ENCODE results near the gene NIPSNAP2. TPM values are rescaled to one million over a fixed set of nuclear protein-coding genes. Genes with fewer than 3 reads are reported as not detected.

NIPSNAP2 gene
- total RNA-seq, 2 experiments from 2014 or later: 35.9 to 49.9 TPM

GRCh38 chr7:55983537-55983936, 19.2 kb downstream of the NIPSNAP2 start:
- TF ChIP-seq EZH2phosphoT487 (IDR thresholded peaks at IDR 0.05; ENCODE audit: borderline replicate concordance, low read depth, low read length): no peak
- TF ChIP-seq, protein P1, sequence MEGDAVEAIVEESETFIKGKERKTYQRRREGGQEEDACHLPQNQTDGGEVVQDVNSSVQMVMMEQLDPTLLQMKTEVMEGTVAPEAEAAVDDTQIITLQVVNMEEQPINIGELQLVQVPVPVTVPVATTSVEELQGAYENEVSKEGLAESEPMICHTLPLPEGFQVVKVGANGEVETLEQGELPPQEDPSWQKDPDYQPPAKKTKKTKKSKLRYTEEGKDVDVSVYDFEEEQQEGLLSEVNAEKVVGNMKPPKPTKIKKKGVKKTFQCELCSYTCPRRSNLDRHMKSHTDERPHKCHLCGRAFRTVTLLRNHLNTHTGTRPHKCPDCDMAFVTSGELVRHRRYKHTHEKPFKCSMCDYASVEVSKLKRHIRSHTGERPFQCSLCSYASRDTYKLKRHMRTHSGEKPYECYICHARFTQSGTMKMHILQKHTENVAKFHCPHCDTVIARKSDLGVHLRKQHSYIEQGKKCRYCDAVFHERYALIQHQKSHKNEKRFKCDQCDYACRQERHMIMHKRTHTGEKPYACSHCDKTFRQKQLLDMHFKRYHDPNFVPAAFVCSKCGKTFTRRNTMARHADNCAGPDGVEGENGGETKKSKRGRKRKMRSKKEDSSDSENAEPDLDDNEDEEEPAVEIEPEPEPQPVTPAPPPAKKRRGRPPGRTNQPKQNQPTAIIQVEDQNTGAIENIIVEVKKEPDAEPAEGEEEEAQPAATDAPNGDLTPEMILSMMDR (conservative IDR thresholded peaks at IDR 0.05; ENCODE audit: low read length): no peak
- DNase-seq (ENCODE audit: low spot score): no peak
- POLR2A ChIA-PET: interaction anchor here (0.6 to 1.2 kb wide), 2 partner anchors 11 to 87 kb away, joined by 3 read pairs; no protein-coding TSS in a partner anchor

DNA sequence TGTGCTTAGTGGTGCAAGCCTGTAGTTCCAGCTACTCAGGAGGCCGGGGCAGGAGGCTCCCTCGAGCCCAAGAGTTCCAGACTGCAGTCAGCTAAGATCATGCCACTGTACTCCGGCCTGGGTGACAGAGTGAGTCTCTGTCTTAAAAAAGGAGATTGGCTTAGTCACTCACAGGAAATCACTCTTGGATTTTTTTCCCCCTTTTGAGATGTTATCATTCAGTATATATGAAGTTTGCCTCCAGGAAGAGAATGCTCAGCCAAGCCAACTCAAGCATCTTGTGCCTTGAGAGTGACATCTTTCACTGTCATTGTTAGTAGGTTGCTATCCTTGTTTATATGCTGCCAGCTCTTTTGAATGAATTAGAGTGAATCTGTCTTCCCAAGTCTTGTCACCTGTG, 28.0 kb downstream of the NIPSNAP2 start:
- CTCF ChIA-PET (ENCODE audit: unreplicated experiment): no interaction called here

More at GRCh38 chr7:55983537-55983936, 19.2 kb downstream of the NIPSNAP2 start:
- Histone ChIP-seq H3K79me2 (ENCODE audit: insufficient read depth, low read depth, low read length) (no peaks in the 10 kb centered on the region), H2AFZ (ENCODE audit: low read length) (no peak overlapping the region), H3K27ac (ENCODE audit: low read depth, low read length, poor library complexity, severe bottlenecking) (no peak overlapping the region), H3K36me3 (ENCODE audit: insufficient read depth, low read length) (peaks cover 87% of the 10 kb centered on the region), H3K9me2 (ENCODE audit: insufficient read depth, low read length) (no peaks in the 10 kb centered on the region), H3K4me2 (ENCODE audit: low read length) (no peak overlapping the region), H3K4me3 (ENCODE audit: low read depth, low read length, poor library complexity, severe bottlenecking) (no peak overlapping the region), H4K20me1 (ENCODE audit: insufficient read depth, low read length) (no peaks in the 10 kb centered on the region), H3K9me3 (ENCODE audit: low read length) (no peaks in the 10 kb centered on the region), H3K4me1 (ENCODE audit: insufficient read depth, low read length, poor library complexity, severe bottlenecking) (no peaks in the 10 kb centered on the region)
- CTCF ChIA-PET (ENCODE audit: unreplicated experiment): no interaction called here
- no TSS peak for BruUV-seq (replicated peaks)
- intact Hi-C loops (cut with micrococcal nuclease; ENCODE audit: unreplicated experiment): no loop called here

More for the DNA sequence above, 28.0 kb downstream of the NIPSNAP2 start:
- no peak overlapping the region for H3K4me2 ChIP-seq (ENCODE audit: low read length)
- no peak for DNase-seq (ENCODE audit: low spot score)
- H3K4me3 ChIP-seq (ENCODE audit: low read depth, low read length, poor library complexity, severe bottlenecking): no peak overlapping the region
- H3K9me2 ChIP-seq (ENCODE audit: insufficient read depth, low read length): no peaks in the 10 kb centered on the region
- no peaks in the 10 kb centered on the region for H3K79me2 ChIP-seq (ENCODE audit: insufficient read depth, low read depth, low read length)
- no peaks in the 10 kb centered on the region for H3K4me1 ChIP-seq (ENCODE audit: insufficient read depth, low read length, poor library complexity, severe bottlenecking)
- H3K9me3 ChIP-seq (ENCODE audit: low read length): no peaks in the 10 kb centered on the region
- intact Hi-C loops (cut with micrococcal nuclease; ENCODE audit: unreplicated experiment): no loop called here
- POLR2A ChIA-PET: no interaction called here
- peaks cover 48% of the 10 kb centered on the region for H3K36me3 ChIP-seq (ENCODE audit: insufficient read depth, low read length)
- no peak overlapping the region for H3K27ac ChIP-seq (ENCODE audit: low read depth, low read length, poor library complexity, severe bottlenecking)
- H2AFZ ChIP-seq (ENCODE audit: low read length): no peak overlapping the region
- no peaks in the 10 kb centered on the region for H4K20me1 ChIP-seq (ENCODE audit: insufficient read depth, low read length)
- BruUV-seq (replicated peaks): no TSS peak
- TF ChIP-seq EZH2phosphoT487 (IDR thresholded peaks at IDR 0.05; ENCODE audit: borderline replicate concordance, low read depth, low read length): no peak
- TF ChIP-seq, protein P1 (conservative IDR thresholded peaks at IDR 0.05; ENCODE audit: low read length): no peak
